IPS DF 6.9 (cell line): ENCODE measurements around the gene PRB4.
"Not testable (repeated sequence)": the region's sequence is repeated elsewhere in the genome, so short reads cannot be mapped to it uniquely, and the experiment has no call there.

ENCODE experiments used
- DNase-seq: peaks from one replicate; pipeline ENCODE4 v3.0.0-alpha.2; 2013; ENCODE audit warnings: low read depth, low spot score
- H3K27ac ChIP-seq: one replicate; pipeline ENCODE4 v1.5.1; 2013; ENCODE audit warnings: low read length, control low read depth
- H3K27me3 ChIP-seq: 2 replicates; pipeline ENCODE4 v1.6.1; 2013; ENCODE audit warnings: mild to moderate bottlenecking, low read length; ENCODE audit not compliant: control insufficient read depth, insufficient read depth
- H3K36me3 ChIP-seq: 2 replicates; pipeline ENCODE4 v1.6.1; 2013; ENCODE audit warnings: low read length; ENCODE audit not compliant: control insufficient read depth, insufficient read depth
- H3K4me1 ChIP-seq: 2 replicates; pipeline ENCODE4 v1.6.1; 2013; ENCODE audit warnings: low read length; ENCODE audit not compliant: control insufficient read depth, insufficient read depth
- H3K4me3 ChIP-seq: 2 replicates; pipeline ENCODE4 v1.5.1; 2013; ENCODE audit warnings: mild to moderate bottlenecking, low read length
- H3K9me3 ChIP-seq: 2 replicates; pipeline ENCODE4 v1.6.1; 2013; ENCODE audit warnings: low read length, inconsistent platforms; ENCODE audit not compliant: control insufficient read depth, insufficient read depth
- WGBS: extraction: QIAGEN DNeasy Blood & Tissue Kit; methylation state at CpG from one replicate; pipeline ENCODE4 v1.1.7; 2013; ENCODE audit warnings: mixed read lengths, missing lambda C conversion rate; ENCODE audit not compliant: insufficient read length, insufficient coverage; 5-methylcytosine and 5-hydroxymethylcytosine counted together

The PRB4 gene

GRCh38 chr12:11310336-11310735 lies at the start of gene PRB4:
TSS of gene PRB4 (minus strand) at chr12:11310436. CDS start at chr12:11310398, 38 bp downstream.
- Histone ChIP-seq H3K4me3 (no peak within 1 kb of the TSS), H3K4me1 (no peaks in the 10 kb centered on the region), H3K27ac (no peak within 1 kb of the TSS), H3K9me3 (no peaks in the 10 kb centered on the region), H3K36me3 (no peaks in the 10 kb centered on the region), H3K27me3 (no peaks in the 10 kb centered on the region)
- WGBS = no CpG with 5 or more reads among the region's 3 CpGs
- DNase-seq = no peak

GRCh38 chr12:11351736-11352135 lies 41.5 kb upstream of the PRB4 start:
- H3K9me3 ChIP-seq, H3K27ac ChIP-seq, H3K4me1 ChIP-seq, H3K36me3 ChIP-seq, H3K4me3 ChIP-seq, H3K27me3 ChIP-seq, DNase-seq: not testable (repeated sequence)
- no CpG with 5 or more reads among the region's 2 CpGs for WGBS

GRCh38 chr12:11348439-11348838 lies 38.2 kb upstream of the PRB4 start:
- Histone ChIP-seq H3K4me3 (no peak overlapping the region), H3K4me1 (no peaks in the 10 kb centered on the region), H3K36me3 (no peaks in the 10 kb centered on the region), H3K9me3 (no peaks in the 10 kb centered on the region), H3K27me3 (no peaks in the 10 kb centered on the region), H3K27ac (no peak overlapping the region)
- no peak for DNase-seq
- no CpG with 5 or more reads among the region's 9 CpGs for WGBS

- Histone ChIP-seq H3K9me3 (no peaks in the 10 kb centered on the region), H3K27ac (no peak overlapping the region), H3K27me3 (no peaks in the 10 kb centered on the region), H3K36me3 (no peaks in the 10 kb centered on the region), H3K4me1 (no peaks in the 10 kb centered on the region), H3K4me3 (no peak overlapping the region)
- WGBS = no CpG with 5 or more reads among the region's 6 CpGs
- DNase-seq = no peak
These were observed 37.6 kb upstream of the PRB4 start for GRCh38 chr12:11347810-11348209.

- Histone ChIP-seq H3K4me3 (no peak overlapping the region), H3K4me1 (no peaks in the 10 kb centered on the region), H3K36me3 (no peaks in the 10 kb centered on the region), H3K27ac (no peak overlapping the region), H3K9me3 (no peaks in the 10 kb centered on the region), H3K27me3 (no peaks in the 10 kb centered on the region)
- no peak for DNase-seq
- WGBS = no CpG with 5 or more reads among the region's 2 CpGs
These were observed 34.3 kb upstream of the PRB4 start for GRCh38 chr12:11344500-11344899.

- DNase-seq = no peak
- H3K4me1 ChIP-seq = no peaks in the 10 kb centered on the region
- no CpG with 5 or more reads among the region's 3 CpGs for WGBS
- no peak overlapping the region for H3K4me3 ChIP-seq
- H3K36me3 ChIP-seq = no peaks in the 10 kb centered on the region
- no peak overlapping the region for H3K27ac ChIP-seq
- no peaks in the 10 kb centered on the region for H3K9me3 ChIP-seq
- no peaks in the 10 kb centered on the region for H3K27me3 ChIP-seq
These were observed 14.2 kb upstream of the PRB4 start for GRCh38 chr12:11324426-11324825.

- H3K4me1 ChIP-seq = no peaks in the 10 kb centered on the region
- no peak overlapping the region for H3K27ac ChIP-seq
- DNase-seq = no peak
- no peaks in the 10 kb centered on the region for H3K9me3 ChIP-seq
- H3K27me3 ChIP-seq = no peaks in the 10 kb centered on the region
- H3K4me3 ChIP-seq = no peak overlapping the region
- no CpG with 5 or more reads among the region's 2 CpGs for WGBS
- no peaks in the 10 kb centered on the region for H3K36me3 ChIP-seq
These were observed 11.7 kb upstream of the PRB4 start for GRCh38 chr12:11321980-11322379.

- H3K36me3 ChIP-seq = no peaks in the 10 kb centered on the region
- H3K27ac ChIP-seq = no peak overlapping the region
- no peaks in the 10 kb centered on the region for H3K9me3 ChIP-seq
- no CpG with 5 or more reads among the region's 2 CpGs for WGBS
- no peak for DNase-seq
- no peaks in the 10 kb centered on the region for H3K4me1 ChIP-seq
- H3K4me3 ChIP-seq = no peak overlapping the region
- no peaks in the 10 kb centered on the region for H3K27me3 ChIP-seq
These were observed 3.1 kb downstream of the PRB4 start for GRCh38 chr12:11307143-11307542.

GRCh38 chr12:11273449-11273848 lies 36.8 kb downstream of the PRB4 start:
- H3K4me1 ChIP-seq = no peaks in the 10 kb centered on the region
- no peaks in the 10 kb centered on the region for H3K36me3 ChIP-seq
- H3K27ac ChIP-seq = no peak overlapping the region
- H3K9me3 ChIP-seq = no peaks in the 10 kb centered on the region
- no peak for DNase-seq
- WGBS = 100% methylated on average over 1 of the region's 3 CpGs
- H3K4me3 ChIP-seq = no peak overlapping the region
- no peaks in the 10 kb centered on the region for H3K27me3 ChIP-seq

GRCh38 chr12:11269607-11270006 lies 40.6 kb downstream of the PRB4 start, which contains the start of gene PRB3:
TSS of gene PRB3 (minus strand) at chr12:11269707. CDS start at chr12:11269669, 38 bp downstream.
- Histone ChIP-seq H3K4me3 (no peak within 1 kb of the TSS), H3K4me1 (no peaks in the 10 kb centered on the region), H3K27ac (no peak within 1 kb of the TSS), H3K27me3 (no peaks in the 10 kb centered on the region), H3K36me3 (no peaks in the 10 kb centered on the region), H3K9me3 (no peaks in the 10 kb centered on the region)
- DNase-seq = no peak
- WGBS = no CpG with 5 or more reads among the region's 3 CpGs

GRCh38 chr12:11264501-11264900 lies 45.7 kb downstream of the PRB4 start:
- Histone ChIP-seq H3K27ac (no peak overlapping the region), H3K27me3 (no peaks in the 10 kb centered on the region), H3K4me3 (no peak overlapping the region), H3K36me3 (no peaks in the 10 kb centered on the region), H3K9me3 (no peaks in the 10 kb centered on the region), H3K4me1 (no peaks in the 10 kb centered on the region)
- no CpG with 5 or more reads among the region's 1 CpG for WGBS
- DNase-seq = no peak
